Left renal pelvis (tissue), 4 donors: ENCODE measurements around the gene PDZRN3. TPM values are rescaled to one million over a fixed set of nuclear protein-coding genes. Genes with fewer than 3 reads are reported as not detected.
A peak's percentile ranks its signal among the peaks of the same experiment; 100 is the strongest.
"Not testable (repeated sequence)": the region's sequence is repeated elsewhere in the genome, so short reads cannot be mapped to it uniquely, and the experiment has no call there.

ENCODE experiments used
- DNase-seq, 4 donors: peaks; one replicate each; pipeline ENCODE4 v3.0.0-alpha.2; 2013; ENCODE audit warnings: low read depth in 4 of 4, low spot score in 3 of 4
- polyA plus RNA-seq, 4 donors: library from polyadenylated mRNA; unstranded; fragments of 120-200 nt; gene quantifications; one replicate each; pipeline ENCODE4 v1.2.1, GENCODE V29; 2013; ENCODE audit not compliant: insufficient read length in 4 of 4

PDZRN3 gene
- polyA plus RNA-seq, 4 donors: 35.8 to 56.4 (median 48.3) TPM

DNA sequence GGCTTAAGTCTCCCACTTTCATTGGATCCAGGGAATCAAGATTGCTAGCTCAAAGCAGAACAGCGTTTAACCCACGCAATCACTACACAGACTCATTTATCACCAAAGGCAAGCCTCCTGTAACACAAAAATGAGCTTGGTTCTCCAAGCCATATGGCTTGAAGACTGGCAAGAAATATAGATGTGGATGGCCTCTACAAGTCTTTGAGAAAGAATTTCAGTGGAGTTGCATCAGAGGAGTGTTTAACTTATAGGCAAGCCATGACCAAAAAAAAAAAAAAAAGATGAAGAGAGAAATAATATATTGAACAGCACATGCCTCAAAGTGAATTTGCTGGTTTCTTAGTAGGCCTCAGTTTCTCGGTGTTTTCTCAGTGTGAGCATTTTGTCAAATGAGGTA, 27.3 kb downstream of the PDZRN3 start:
- no peak for DNase-seq

DNA sequence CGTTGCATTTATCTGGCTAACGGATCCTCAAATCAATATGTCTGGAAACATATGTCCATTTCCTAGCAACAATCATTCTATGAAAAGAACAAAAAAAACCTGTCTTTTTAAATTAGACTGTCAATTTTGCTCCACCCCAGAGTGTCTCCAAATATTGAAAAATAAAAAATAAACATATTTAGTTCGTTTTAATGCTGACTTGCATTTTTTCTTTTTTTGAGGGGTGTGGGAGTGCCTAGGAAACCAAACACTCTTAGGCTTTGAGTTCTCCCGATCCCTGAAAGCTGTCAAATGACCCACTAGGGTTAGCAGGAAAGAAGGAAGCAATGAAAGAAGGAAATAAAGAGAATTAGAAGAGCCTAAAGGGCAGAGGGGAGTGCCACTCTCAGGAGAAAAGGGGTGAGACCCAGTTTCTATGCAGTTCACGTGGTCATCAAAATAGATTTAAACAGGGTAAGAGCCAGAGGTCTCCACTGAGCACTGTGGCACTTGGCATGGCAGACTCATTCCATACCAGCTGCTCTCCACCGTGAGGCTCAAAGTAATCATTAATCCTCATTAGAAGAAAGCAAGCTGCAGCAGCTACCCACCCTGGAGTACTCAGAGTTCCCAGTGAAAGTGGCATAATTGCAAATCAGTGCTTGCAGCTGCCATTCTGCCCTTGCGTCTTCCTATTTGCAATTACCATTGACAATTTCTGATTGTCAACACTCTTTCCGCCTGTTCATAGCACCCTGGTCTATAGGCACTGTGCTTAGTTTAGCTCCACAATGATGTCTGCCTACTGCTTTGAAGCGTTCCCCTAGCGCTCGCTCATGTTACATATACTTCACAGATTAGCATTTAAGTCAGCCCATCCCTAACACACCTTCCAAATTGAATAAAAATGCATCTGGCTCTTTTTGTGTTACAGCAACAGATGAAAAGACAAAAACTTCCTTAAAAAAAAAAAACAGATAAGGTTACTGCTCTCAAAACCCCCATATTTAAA, 32.3 kb downstream of the PDZRN3 start:
- DNase-seq: peak in 1 of 4 donors; percentile 32

DNA sequence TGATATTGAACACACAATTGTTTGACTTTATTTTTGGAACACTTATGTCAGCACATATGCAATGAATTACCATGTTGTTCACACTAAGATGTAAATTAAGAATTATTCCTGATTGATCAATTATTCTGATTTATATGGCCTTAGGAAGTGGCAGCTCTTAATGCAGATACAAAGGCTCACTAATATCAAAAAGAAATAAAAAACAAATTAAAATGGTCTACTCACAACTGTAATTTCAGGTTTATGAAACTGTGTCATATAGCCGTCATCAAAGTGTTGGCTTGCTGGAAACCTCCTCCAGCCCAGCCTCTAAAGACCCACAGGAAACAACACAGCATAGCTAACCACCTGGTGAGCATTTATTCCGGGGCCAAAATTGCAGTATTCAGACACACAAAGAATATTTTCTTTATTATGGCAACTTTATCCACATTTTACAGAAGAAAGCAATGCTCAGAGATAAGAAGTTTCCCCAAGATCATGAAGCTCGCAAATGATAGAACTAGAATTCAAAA, 33.4 kb downstream of the PDZRN3 start:
- DNase-seq: no peak

DNA sequence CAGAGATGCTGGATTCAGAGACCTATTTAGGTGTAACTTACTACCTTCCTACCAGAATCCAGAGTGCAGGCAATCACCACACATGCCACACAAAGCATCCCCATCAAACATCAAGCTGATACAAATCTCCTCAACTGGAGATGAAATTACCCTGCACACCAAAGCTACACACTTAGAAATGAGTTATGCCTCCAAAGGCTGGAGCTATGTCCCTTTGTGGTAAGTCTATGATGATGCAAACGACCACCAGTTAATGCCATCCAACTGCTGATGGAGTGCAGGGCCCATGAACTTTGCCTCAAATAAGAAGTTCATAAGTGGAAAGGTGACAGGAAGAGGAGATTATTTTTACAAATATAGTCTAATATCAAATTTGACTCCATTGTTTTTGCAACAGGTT, 38.1 kb downstream of the PDZRN3 start:
- DNase-seq: no peak

DNA sequence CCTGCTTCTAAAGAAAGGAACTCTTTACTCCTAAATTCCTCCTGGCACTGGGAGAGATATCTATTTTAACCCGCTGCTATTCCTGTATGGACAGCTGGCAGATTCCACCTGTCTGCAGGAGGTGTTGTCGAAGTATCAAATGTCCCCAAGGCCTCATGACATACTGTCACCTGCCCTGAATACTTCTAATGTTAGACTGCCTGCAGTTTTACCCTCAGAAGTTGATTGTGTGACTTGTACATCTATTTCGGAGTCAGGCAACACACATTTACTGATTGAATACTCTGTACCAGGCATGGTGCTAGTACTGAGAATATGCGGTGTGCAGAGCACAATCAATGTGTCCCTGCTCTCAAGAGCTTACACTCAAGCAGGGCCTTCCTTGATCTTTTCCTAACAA, 38.6 kb downstream of the PDZRN3 start:
- no peak for DNase-seq

DNA sequence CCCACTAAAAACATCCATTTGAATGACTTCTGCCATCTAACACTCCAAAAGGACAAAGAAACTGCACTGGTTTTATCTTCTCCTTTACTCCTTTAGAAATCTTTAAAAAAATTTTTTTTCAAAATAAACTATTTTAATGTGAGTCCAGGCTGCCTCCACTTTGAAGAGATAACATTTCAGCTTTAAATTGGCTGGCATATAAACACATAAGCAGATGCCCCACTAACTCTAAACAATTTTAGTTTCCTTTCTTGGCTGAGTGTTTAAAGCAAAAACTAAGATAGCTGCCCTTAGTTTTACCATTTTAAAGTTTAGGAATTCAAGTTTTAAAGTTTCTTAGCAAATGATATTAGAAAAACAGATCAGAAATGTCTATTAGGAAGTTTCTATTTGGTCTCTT, 39.9 kb downstream of the PDZRN3 start:
- no peak for DNase-seq

DNA sequence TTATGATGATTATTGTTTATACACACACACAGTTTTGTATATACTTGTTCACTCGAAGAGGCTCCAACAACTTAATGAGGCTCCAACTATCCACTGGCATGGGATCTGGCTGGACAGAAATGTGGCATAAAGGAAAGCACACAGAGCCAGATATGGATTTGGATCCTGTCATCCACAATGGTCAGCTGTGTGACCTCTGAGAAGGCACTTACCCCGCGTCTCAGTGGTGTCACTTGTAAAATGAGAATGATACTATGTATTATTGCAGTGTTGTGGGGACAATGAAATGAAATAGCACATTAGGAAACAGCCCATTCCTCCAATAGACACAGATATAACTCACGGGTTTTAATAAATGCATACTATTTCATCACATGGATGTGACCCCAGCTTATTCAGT, 42.2 kb downstream of the PDZRN3 start:
- no peak for DNase-seq

DNA sequence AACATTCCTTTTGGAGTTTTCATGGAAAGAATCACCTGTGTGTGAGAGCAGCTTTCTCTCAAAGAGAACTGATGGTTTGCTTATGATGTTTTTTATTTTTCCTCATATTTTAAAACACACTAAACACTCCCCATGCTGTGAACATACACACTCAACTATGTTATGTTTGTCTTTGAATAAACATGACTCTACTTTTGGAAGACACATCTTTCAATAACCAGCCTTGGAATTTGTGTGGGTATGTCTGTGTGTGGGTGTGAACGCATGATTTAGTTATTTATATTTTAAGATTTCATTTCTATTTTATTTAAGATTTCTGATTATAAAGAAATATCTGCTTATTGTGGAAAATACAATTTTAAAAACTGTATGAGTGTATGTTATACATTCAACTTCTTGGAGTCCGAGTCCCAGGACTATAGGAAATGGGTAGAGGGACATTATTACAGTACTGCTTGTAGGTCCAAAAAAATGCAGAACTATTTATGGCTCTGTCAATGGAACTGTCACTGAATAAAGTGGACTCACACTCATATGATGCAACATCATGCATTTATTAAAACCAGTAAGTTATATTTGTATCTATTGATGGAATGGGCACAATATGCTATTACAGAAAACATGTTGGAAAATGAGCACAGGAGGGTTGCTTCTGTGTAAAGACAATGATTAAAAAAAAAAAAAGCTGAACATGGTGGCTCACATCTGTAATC, 43.5 kb downstream of the PDZRN3 start:
- DNase-seq: no peak

DNA sequence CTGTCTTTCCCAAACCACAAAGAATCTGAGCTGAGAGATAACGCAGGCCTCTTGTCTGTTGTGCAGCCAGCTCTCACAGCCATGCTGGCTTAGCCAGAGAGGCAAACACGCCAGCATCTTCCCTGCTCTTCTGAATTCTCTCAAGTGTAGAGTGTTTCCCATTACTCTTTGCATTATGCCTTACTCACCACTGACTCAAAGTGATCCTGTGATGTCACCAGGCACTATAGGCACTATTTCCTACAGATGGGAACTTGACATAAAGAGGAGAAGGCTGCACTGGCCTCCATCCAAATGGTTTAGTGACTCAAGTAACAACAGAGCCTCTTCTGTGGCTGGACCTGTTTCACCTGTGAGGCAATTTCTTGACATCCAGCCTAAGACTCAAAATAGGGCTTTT, 44.4 kb downstream of the PDZRN3 start:
- no peak for DNase-seq

DNA sequence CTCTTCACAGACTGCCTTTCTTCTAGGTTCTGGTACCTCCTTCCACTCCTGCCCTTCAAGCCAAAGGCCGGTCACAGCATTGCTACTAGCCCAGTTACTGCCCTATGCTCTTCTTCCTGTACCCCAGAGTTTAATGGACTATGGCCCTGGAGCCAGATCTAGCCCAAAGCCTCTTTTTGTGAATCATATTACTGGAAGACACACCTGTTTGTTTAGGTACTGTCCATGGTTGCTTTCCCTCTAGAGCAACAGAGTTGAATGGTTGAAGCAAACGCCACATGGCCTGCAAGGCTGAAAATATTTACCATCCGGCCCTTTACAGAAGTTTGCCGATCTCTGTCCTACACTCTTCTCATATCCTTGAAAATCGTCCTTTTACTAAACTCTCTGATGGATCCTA, 47.0 kb downstream of the PDZRN3 start:
- DNase-seq: no peak

DNA sequence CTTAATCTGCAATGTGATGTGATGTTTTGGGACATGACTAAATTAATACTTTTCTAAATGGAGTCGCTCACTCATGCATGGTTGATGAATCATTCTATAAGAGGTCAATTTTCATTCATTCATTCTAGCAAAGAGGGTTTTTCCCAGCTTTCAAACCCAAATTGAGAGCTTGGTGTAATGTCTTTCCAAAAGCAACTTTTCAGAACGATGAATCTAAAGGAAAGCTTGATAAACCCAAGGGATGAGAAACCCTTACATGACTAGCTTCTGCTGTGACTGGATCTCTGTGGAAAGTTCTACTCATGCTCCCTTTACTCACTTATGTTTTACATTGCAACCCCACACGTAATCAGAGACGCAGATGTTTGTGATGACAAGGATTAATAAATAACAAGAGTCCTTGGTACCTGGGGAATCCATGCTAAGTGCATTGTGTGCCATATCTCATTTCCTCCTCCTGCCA, 47.7 kb downstream of the PDZRN3 start:
- no peak for DNase-seq

DNA sequence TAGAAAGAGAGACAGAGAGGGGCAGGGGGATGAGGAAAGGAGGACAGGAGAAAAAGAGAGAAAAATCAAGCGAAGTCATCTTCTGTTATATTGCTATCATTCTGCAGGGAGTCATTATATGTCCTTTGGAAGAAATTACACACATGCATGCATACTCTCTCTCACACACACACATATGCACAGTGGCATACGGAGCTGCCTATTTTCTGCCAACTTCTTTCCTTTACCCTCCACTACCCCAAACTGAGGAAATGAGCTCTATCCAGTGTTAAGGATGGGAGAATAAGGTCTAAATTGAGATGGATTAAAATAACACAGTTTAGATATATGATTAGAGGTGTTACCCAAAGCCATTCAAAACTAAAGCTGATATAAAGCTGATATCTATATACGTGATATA, 48.8 kb downstream of the PDZRN3 start:
- no peak for DNase-seq

DNA sequence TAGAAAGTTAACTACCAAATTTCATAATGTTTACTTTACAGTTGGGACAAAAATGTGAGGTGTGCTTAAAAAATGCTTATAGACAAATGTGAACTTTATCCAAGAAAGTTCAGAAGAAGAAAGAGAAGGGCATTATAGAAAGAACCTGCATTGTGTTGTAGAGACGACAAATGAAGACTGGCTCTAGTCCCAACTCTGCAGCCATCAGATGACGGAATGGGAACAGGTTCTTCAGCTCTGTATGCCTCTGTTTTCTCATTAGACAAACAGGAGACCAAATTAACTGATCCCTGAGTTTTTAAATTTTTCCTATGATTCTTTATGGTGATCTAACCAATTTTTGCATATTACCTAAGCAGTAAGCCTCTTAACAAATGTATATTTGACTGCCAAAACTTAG, 49.2 kb downstream of the PDZRN3 start:
- no peak for DNase-seq

DNA sequence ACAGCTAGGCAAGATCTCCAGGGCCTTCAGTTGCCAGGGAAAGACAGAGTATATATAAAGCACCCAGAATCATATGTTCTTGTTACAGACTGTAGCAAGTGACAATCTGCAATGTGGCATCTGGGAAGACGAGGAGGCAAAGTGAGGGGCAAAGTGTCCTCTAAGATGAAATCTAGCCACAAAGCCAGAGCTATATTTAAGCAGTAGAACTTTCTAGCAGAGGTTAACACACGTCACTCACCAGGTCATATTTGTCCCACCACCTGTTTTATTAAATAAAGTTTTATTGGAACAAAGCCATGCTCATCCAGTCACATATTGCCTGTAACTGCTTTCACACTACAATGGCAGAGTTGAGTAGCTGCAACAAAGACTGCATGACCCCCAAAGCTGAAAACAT, 51.5 kb downstream of the PDZRN3 start:
- DNase-seq: no peak

DNA sequence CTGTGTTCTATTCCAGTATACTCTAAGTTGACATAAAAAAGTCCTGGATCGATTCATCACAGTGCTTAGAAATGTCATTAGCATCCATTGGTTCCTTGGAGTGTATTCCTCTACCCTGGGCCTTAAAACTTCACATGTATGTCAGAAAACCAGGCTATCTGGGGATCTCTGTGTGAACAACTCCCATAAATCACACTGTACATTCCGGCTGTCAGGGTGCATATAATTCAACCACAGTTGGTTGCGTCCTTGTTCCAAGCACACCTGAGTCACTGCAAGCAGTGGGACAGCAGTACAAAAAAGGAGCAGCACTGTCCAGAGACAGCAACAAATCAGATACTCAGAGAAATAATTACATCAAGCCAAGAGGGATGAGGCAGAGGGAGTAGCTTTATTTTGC, 52.4 kb downstream of the PDZRN3 start:
- DNase-seq: peak in 2 of 4 donors; percentile 42 to 53

DNA sequence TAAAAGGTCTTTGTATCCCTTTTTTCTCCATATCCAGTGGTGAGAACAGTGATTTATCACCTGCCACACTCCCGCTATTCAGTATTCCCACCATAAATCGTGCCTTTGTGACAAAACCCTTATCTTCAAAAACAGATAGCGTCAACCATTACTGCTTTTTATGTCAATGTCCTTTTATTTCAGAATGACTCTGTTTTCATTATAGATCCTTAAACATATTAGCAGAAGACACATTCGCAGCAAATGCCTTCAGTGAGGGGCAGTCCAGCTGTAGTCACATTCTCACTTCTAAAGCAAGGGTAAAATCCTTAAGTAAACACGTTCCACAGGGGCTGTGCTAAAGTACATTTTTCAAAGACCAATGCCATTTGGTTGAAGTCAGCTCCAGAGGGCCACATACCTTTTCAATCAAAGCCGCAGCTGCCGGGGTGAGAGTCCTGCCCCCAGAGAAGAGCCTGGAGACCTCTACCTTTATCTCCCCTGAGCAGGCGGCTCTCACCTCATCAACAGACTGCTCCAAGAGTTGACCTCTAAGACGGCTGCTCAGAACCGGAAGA, 53.4 kb downstream of the PDZRN3 start:
- no peak for DNase-seq

DNA sequence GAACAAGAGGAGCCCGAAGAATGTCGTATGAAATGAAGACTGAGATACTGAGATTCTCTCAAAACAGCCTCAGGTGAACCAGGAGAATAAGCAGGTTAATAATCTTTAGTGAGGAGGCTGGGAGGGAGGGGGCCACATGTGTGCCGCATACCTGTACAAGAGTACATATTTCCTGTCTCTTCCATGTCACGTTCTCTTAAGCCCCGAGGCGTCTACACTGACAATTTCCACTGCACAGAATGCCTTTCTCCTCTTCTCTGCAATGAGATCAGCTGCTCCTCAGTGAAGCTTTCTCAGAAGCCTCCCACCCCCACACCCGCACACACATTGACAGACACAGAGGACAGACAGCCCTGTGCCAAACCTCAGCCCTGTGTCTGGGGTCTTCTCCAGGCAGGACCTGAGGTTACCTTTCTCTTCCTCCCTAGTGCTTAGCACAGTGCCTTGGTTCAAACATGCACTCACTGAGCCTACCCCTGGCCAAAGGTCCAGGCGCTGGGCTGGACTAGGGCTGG, 55.4 kb downstream of the PDZRN3 start:
- no peak for DNase-seq

DNA sequence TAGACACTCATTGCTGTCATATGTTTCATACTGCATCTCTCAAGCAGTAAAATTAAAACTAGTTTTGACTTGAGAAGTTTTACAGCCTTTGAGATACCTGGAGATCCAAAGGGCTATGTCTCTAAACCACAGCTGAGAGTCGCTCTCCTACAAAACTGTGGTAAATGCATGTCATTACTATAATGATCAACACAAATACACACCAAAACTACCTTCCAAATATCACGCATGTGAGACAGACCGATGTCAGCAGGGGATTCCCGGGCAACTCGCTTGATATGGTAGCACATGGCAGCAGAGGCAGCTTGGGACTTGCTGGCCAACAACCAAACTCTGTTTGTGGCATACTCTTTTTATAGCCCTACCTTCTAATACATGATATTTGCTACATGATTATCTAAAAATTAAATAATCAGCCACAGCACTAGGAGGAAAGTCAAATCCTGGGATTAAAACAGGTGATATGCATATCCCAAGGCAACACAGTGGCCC, 56.3 kb downstream of the PDZRN3 start:
- no peak for DNase-seq

DNA sequence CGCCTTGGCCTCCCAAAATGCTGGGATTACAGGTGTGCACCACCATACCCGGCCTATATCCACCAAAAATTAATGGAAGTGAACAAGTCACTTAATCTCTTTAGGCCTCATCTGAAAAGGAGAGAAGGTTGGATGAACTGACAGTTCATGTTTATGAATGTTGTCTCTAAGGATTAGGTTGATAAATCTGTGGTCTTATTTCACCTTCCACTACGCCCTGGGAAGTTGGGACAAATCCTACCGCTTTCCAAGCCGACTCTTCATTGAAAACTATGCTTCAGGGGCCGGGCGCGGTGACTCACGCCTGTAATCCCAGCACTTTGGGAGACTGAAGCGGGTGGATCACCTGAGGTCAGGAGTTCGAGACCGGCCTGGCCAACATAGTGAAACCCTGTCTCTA, 59.4 kb downstream of the PDZRN3 start:
- not testable (repeated sequence) for DNase-seq

DNA sequence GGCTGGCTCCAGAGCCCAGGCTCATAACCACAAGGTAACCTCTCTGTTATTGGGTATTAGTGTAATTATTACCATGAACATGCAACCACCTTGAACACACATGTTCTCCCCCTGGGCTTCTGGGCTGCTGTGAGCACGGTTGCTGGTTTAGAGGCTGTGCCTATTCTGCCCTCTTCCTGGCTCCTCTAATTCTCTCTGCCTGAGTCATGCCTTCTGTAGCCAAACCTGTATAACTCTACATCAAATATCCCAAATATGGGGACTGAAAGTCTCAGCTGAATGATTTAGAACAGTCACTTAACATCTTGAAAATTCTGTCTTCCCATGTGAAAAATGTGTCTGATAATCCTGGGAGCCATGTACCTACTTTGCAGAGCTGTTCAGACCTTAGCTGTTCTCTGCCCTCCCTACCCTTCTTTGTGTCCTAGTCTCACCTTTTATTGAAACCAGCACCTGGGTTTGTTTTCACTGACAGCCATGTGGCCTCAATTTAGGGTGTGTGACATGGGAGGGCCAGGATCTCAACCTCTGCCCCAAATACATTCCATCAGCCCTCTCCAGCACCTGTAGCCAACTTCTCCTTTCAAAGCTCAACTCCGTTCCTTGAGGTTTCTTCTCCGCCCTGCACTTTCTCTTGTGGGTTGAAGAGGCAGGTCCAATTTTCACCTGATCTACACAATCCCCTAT, 60.7 kb downstream of the PDZRN3 start:
- no peak for DNase-seq
